HUES64 (cell line): Measurements from ENCODE around the gene CCDC92.
"Not testable (repeated sequence)": the region's sequence is repeated elsewhere in the genome, so short reads cannot be mapped to it uniquely, and the experiment has no call there.

Experiments used
- H3K27ac ChIP-seq: 2 replicates; pipeline ENCODE4 v1.7.0; 2013; ENCODE audit warnings: low read depth, low read length, inconsistent platforms
- H3K27me3 ChIP-seq: 2 replicates; pipeline ENCODE4 v1.6.1; 2013; ENCODE audit warnings: mild to moderate bottlenecking, low read length; ENCODE audit not compliant: insufficient read depth
- H3K36me3 ChIP-seq: 2 replicates; pipeline ENCODE4 v1.6.1; 2013; ENCODE audit warnings: mild to moderate bottlenecking, low read length; ENCODE audit not compliant: insufficient read depth
- H3K4me1 ChIP-seq: 2 replicates; pipeline ENCODE4 v1.6.1; 2013; ENCODE audit warnings: mild to moderate bottlenecking, low read length, moderate library complexity; ENCODE audit not compliant: insufficient read depth
- H3K4me3 ChIP-seq: 2 replicates; pipeline ENCODE4 v1.5.1; 2013; ENCODE audit warnings: mild to moderate bottlenecking, low read length, moderate library complexity
- H3K9ac ChIP-seq: 2 replicates; pipeline ENCODE4 v1.6.1; 2013; ENCODE audit warnings: mild to moderate bottlenecking, low read depth, low read length
- H3K9me3 ChIP-seq: 2 replicates; pipeline ENCODE4 v1.6.1; 2013; ENCODE audit warnings: low read depth, low read length; ENCODE audit not compliant: insufficient read depth
- WGBS: fragments of 150-250, 120-280 bp; methylation state at CpG from one replicate; pipeline ENCODE4 v1.1.7; 2013; ENCODE audit warnings: missing lambda C conversion rate; 5-methylcytosine and 5-hydroxymethylcytosine counted together

Gene CCDC92

GRCh38 chr12:123946516-123947505, 25.8 kb downstream of the CCDC92 start:
- H3K9ac ChIP-seq, H3K4me1 ChIP-seq, H3K4me3 ChIP-seq, H3K27ac ChIP-seq, H3K36me3 ChIP-seq, H3K9me3 ChIP-seq: not testable (repeated sequence)
- 95% methylated on average over 33 of the region's 35 CpGs for WGBS
- peaks cover 18% of the 10 kb centered on the region; the same call in 1 of the 2 replicates for H3K27me3 ChIP-seq

GRCh38 chr12:123946152-123946515, 26.5 kb downstream of the CCDC92 start:
- Histone ChIP-seq H3K27ac (no peak overlapping the region), H3K9ac (no peak overlapping the region), H3K4me3 (no peak overlapping the region), H3K9me3 (peaks cover 5% of the 10 kb centered on the region; the same call in 1 of the 2 replicates), H3K27me3 (peaks cover 12% of the 10 kb centered on the region; the same call in 1 of the 2 replicates), H3K36me3 (no peaks in the 10 kb centered on the region), H3K4me1 (no peaks in the 10 kb centered on the region)
- WGBS, result 89% methylated on average over 8 of the region's 8 CpGs

- no peak overlapping the region for H3K4me3 ChIP-seq
- H3K9ac ChIP-seq, result no peak overlapping the region
- H3K27ac ChIP-seq, result no peak overlapping the region
- peaks cover 5% of the 10 kb centered on the region; the same call in 1 of the 2 replicates for H3K9me3 ChIP-seq
- no peaks in the 10 kb centered on the region for H3K4me1 ChIP-seq
- H3K27me3 ChIP-seq, result peaks cover 12% of the 10 kb centered on the region; the same call in 1 of the 2 replicates
- 88% methylated on average over 25 of the region's 25 CpGs for WGBS
- no peaks in the 10 kb centered on the region for H3K36me3 ChIP-seq
Measured at GRCh38 chr12:123945287-123946151, 27.1 kb downstream of the CCDC92 start.

- Histone ChIP-seq H3K27ac (no peak overlapping the region), H3K36me3 (no peaks in the 10 kb centered on the region), H3K9me3 (peaks cover 5% of the 10 kb centered on the region; the same call in 1 of the 2 replicates), H3K27me3 (peaks cover 4% of the 10 kb centered on the region; the same call in 1 of the 2 replicates), H3K9ac (no peak overlapping the region), H3K4me1 (no peaks in the 10 kb centered on the region), H3K4me3 (no peak overlapping the region)
- 95% methylated on average over 10 of the region's 10 CpGs for WGBS
Measured at GRCh38 chr12:123944696-123945095, 27.9 kb downstream of the CCDC92 start.

GRCh38 chr12:123943816-123944215, 28.8 kb downstream of the CCDC92 start:
- no peaks in the 10 kb centered on the region for H3K36me3 ChIP-seq
- no peak overlapping the region for H3K4me3 ChIP-seq
- no peaks in the 10 kb centered on the region for H3K4me1 ChIP-seq
- WGBS, result 85% methylated on average over 5 of the region's 5 CpGs
- H3K27me3 ChIP-seq, result peaks cover 2% of the 10 kb centered on the region; the same call in 1 of the 2 replicates
- H3K27ac ChIP-seq, result no peak overlapping the region
- H3K9me3 ChIP-seq, result peaks cover 5% of the 10 kb centered on the region; the same call in 1 of the 2 replicates
- no peak overlapping the region for H3K9ac ChIP-seq

GRCh38 chr12:123942911-123943648, 29.6 kb downstream of the CCDC92 start:
- H3K4me3 ChIP-seq, result no peak overlapping the region
- no peaks in the 10 kb centered on the region for H3K4me1 ChIP-seq
- no peak overlapping the region for H3K9ac ChIP-seq
- no peaks in the 10 kb centered on the region for H3K36me3 ChIP-seq
- peaks cover 5% of the 10 kb centered on the region; the same call in 1 of the 2 replicates for H3K9me3 ChIP-seq
- H3K27me3 ChIP-seq, result peaks cover 2% of the 10 kb centered on the region; the same call in 1 of the 2 replicates
- H3K27ac ChIP-seq, result no peak overlapping the region
- 94% methylated on average over 16 of the region's 16 CpGs for WGBS

GRCh38 chr12:123942238-123942653, 30.4 kb downstream of the CCDC92 start:
- H3K4me1 ChIP-seq, result no peaks in the 10 kb centered on the region
- H3K27ac ChIP-seq, result no peak overlapping the region
- peaks cover 5% of the 10 kb centered on the region; the same call in 1 of the 2 replicates for H3K9me3 ChIP-seq
- 91% methylated on average over 10 of the region's 10 CpGs for WGBS
- H3K9ac ChIP-seq, result no peak overlapping the region
- H3K27me3 ChIP-seq, result peaks cover 2% of the 10 kb centered on the region; the same call in 1 of the 2 replicates
- H3K36me3 ChIP-seq, result no peaks in the 10 kb centered on the region
- no peak overlapping the region for H3K4me3 ChIP-seq

- H3K27me3 ChIP-seq, result peaks cover 2% of the 10 kb centered on the region; the same call in 1 of the 2 replicates
- 96% methylated on average over 13 of the region's 13 CpGs for WGBS
- no peaks in the 10 kb centered on the region for H3K36me3 ChIP-seq
Measured at GRCh38 chr12:123941624-123942237, 30.9 kb downstream of the CCDC92 start.

GRCh38 chr12:123941000-123941399, 31.6 kb downstream of the CCDC92 start:
- H3K27me3 ChIP-seq, result peaks cover 2% of the 10 kb centered on the region; the same call in 1 of the 2 replicates
- no peaks in the 10 kb centered on the region for H3K36me3 ChIP-seq
- no peak overlapping the region for H3K9ac ChIP-seq
- H3K27ac ChIP-seq, result no peak overlapping the region
- no peak overlapping the region for H3K4me3 ChIP-seq
- peaks cover 5% of the 10 kb centered on the region; the same call in 1 of the 2 replicates for H3K9me3 ChIP-seq
- 92% methylated on average over 9 of the region's 9 CpGs for WGBS
- no peaks in the 10 kb centered on the region for H3K4me1 ChIP-seq

More at GRCh38 chr12:123941624-123942237, 30.9 kb downstream of the CCDC92 start:
- Histone ChIP-seq H3K4me3 (no peak overlapping the region), H3K27ac (no peak overlapping the region), H3K4me1 (no peaks in the 10 kb centered on the region), H3K9ac (no peak overlapping the region), H3K9me3 (peaks cover 5% of the 10 kb centered on the region; the same call in 1 of the 2 replicates)

- H3K36me3 ChIP-seq, result no peaks in the 10 kb centered on the region
- 94% methylated on average over 9 of the region's 9 CpGs for WGBS
Measured at GRCh38 chr12:123940627-123940966, 32.0 kb downstream of the CCDC92 start.

More at GRCh38 chr12:123940627-123940966, 32.0 kb downstream of the CCDC92 start:
- peaks cover 2% of the 10 kb centered on the region; the same call in 1 of the 2 replicates for H3K27me3 ChIP-seq
- no peak overlapping the region for H3K4me3 ChIP-seq
- no peaks in the 10 kb centered on the region for H3K4me1 ChIP-seq
- H3K9ac ChIP-seq, result no peak overlapping the region
- no peak overlapping the region for H3K27ac ChIP-seq
- peaks cover 5% of the 10 kb centered on the region; the same call in 1 of the 2 replicates for H3K9me3 ChIP-seq
